Lower leg skin (tissue), 4 donors: Measurements from ENCODE around the gene FFAR2. TPM values are rescaled to one million over a fixed set of nuclear protein-coding genes. Genes with fewer than 3 reads are reported as not detected.
"Not testable (repeated sequence)": the region's sequence is repeated elsewhere in the genome, so short reads cannot be mapped to it uniquely, and the experiment has no call there.

ENCODE experiments used
- DNase-seq, 2 donors: peaks; one replicate each; pipeline ENCODE4 v3.0.0-alpha.2; 2019; ENCODE audit warnings: low spot score in 2 of 2
- H3K4me3 ChIP-seq: fragments of 200-600 bp; sonication (generic); 2 replicates; pipeline ENCODE4 v1.5.1; 2017; ENCODE audit warnings: mild to moderate bottlenecking, low read depth; ENCODE audit not compliant: poor library complexity, severe bottlenecking
- POLR2A ChIP-seq, 2 donors: fragments of 450-650 bp; IDR thresholded peaks; one replicate each; pipeline ENCODE4 v1.6.1; 2016 to 2017; ENCODE audit warnings: antibody characterized with exemption in 2 of 2, mild to moderate bottlenecking in 1 of 2, moderate library complexity in 1 of 2
- WGBS, 2 donors: methylation state at CpG; one replicate each; pipeline ENCODE4 v1.1.5; 2018; 5-methylcytosine and 5-hydroxymethylcytosine counted together
- intact Hi-C: fragments of 100-400 bp; cut with DNase I; formaldehyde crosslinking; loops from one replicate; pipeline ENCODE4 v1.15.0; 2023; ENCODE audit warnings: low total_unique reads
- total RNA-seq, 4 donors: library from RNA; depleted of rRNA; stranded (reverse); fragments of >200 nt; gene quantifications; one replicate each; pipeline ENCODE4 v1.1.0, GENCODE V29; 2016
- TF ChIP-seq, protein P1 (sequence below), 3 donors: fragments of 450-650 bp; IDR thresholded peaks; one replicate each; pipeline ENCODE4 v1.5.1; 2016; ENCODE audit warnings: antibody characterized with exemption in 3 of 3, mild to moderate bottlenecking in 3 of 3, moderate library complexity in 2 of 3

The FFAR2 gene
- total RNA-seq, 4 donors from 2014 or later: 0.49 to 1.1 (median 0.55) TPM; not detected in 1

GRCh38 chr19:35468637-35469036, 20.6 kb downstream of the FFAR2 start:
- intact Hi-C loops: loop anchor here (5.0 kb wide), 1 partner anchor 116 kb away; no protein-coding TSS in a partner anchor
- peak in 1 of 2 donors; percentile 51 for DNase-seq
- TF ChIP-seq, protein P1, sequence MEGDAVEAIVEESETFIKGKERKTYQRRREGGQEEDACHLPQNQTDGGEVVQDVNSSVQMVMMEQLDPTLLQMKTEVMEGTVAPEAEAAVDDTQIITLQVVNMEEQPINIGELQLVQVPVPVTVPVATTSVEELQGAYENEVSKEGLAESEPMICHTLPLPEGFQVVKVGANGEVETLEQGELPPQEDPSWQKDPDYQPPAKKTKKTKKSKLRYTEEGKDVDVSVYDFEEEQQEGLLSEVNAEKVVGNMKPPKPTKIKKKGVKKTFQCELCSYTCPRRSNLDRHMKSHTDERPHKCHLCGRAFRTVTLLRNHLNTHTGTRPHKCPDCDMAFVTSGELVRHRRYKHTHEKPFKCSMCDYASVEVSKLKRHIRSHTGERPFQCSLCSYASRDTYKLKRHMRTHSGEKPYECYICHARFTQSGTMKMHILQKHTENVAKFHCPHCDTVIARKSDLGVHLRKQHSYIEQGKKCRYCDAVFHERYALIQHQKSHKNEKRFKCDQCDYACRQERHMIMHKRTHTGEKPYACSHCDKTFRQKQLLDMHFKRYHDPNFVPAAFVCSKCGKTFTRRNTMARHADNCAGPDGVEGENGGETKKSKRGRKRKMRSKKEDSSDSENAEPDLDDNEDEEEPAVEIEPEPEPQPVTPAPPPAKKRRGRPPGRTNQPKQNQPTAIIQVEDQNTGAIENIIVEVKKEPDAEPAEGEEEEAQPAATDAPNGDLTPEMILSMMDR (IDR thresholded peaks at IDR 0.05): peak in 1 of 3 donors; percentile 45
- no peak for TF ChIP-seq POLR2A (IDR thresholded peaks at IDR 0.05)
- WGBS, 2 donors: 5 to 22% methylated on average over 2 of the region's 2 CpGs
- no peak overlapping the region for H3K4me3 ChIP-seq

DNA sequence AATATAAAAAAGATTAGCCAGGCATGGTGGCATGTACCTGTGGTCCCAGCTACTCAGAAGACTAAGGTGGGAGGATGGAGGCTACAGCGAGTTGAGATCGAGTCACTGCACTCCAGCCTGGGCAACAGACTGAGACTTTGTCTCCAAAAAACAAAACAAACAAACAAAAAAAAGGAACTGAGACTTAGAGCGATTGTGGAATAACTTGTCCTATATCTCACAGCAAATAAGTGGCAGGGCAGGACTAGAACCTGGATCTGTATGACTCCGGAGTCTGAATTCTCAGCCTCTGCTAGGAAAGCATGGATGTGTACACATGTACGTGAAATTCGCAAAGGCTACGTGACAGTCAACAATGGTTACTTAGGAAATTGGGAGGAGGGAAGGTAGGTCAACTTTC, 22.1 kb downstream of the FFAR2 start:
- intact Hi-C loops: no loop called here
- TF ChIP-seq, protein P1 (IDR thresholded peaks at IDR 0.05): no peak
- TF ChIP-seq POLR2A (IDR thresholded peaks at IDR 0.05): no peak
- DNase-seq: no peak
- WGBS, 2 donors: 91 to 92% methylated on average over 7 of the region's 7 CpGs
- no peak overlapping the region for H3K4me3 ChIP-seq

DNA sequence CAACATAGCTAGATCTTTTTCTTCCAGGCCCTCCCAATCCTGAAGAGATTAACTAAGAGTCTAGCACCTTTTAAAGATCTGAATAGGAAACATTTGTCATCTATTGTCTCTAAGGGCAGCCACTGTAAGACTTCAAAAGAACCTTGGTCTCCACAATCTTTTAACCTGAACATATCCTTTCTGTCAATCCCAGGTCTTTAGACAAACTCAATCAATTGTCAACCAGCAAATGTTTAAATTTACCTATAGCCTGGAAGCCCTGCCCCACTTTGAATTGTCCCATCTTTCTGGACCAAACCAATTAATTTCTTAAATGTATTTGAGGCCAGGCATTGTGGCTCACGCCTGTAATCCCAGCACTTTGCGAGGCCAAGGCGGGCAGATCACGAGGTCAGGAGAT, 23.0 kb downstream of the FFAR2 start:
- DNase-seq, intact Hi-C loops, H3K4me3 ChIP-seq: not testable (repeated sequence)
- WGBS, 2 donors: 93% methylated on average over 4 of the region's 4 CpGs

GRCh38 chr19:35471946-35472345, 23.9 kb downstream of the FFAR2 start:
- TF ChIP-seq POLR2A (IDR thresholded peaks at IDR 0.05): no peak
- TF ChIP-seq, protein P1 (IDR thresholded peaks at IDR 0.05): no peak
- no peak overlapping the region for H3K4me3 ChIP-seq
- no peak for DNase-seq
- WGBS, 2 donors: 92 to 94% methylated on average over 8 of the region's 8 CpGs
- intact Hi-C loops: no loop called here

DNA sequence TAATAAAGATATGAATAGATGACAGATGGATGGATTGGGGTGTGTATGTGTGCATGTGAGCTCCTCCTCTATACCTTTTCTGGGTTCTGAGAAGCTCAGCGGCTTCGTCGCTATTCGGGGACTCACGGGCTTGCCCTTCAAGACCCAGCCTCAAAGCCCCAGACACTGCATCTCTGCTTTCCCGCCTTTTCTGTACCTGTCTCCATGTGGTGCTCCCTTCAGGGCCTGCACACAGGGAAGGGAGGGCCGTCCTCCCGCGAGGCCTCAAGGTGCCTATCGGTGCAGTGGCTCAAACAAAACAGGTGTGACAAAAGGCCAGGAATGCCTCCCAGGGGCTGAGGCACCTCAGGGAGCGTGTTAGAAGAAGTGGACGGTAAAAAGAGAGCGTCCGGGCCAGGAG, 26.0 kb downstream of the FFAR2 start:
- TF ChIP-seq, protein P1 (IDR thresholded peaks at IDR 0.05): no peak
- no peak for TF ChIP-seq POLR2A (IDR thresholded peaks at IDR 0.05)
- no peak overlapping the region for H3K4me3 ChIP-seq
- no peak for DNase-seq
- intact Hi-C loops: no loop called here
- 92 to 95% methylated on average over 14 of the region's 14 CpGs for WGBS, 2 donors

GRCh38 chr19:35474594-35474993, 26.5 kb downstream of the FFAR2 start:
- H3K4me3 ChIP-seq, DNase-seq, intact Hi-C loops: not testable (repeated sequence)
- WGBS, 2 donors: 94 to 98% methylated on average over 7 of the region's 7 CpGs

DNA sequence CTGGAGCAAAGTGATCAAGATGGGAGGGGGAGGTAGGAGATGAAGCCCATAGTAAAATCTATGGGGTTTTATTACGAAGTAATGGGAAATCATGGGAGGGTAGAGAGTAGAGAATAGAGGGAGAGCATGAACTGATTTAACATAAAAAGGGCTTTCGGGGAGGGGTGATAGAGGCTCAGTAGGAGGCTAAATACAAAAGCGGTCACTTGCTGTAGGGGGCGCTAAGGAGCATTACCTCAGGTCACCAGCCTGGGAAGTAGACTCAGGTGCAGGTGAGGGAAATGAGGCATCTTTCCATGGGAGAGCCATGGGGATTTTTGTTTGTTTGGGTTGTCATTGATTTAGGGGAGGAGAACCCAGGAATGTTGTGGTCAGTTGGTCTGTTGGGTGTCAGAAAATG, 28.1 kb downstream of the FFAR2 start:
- WGBS, 2 donors: 59 to 60% methylated on average over 4 of the region's 4 CpGs
- DNase-seq: no peak
- intact Hi-C loops: no loop called here
- TF ChIP-seq, protein P1 (IDR thresholded peaks at IDR 0.05): no peak
- no peak for TF ChIP-seq POLR2A (IDR thresholded peaks at IDR 0.05)
- no peak overlapping the region for H3K4me3 ChIP-seq
